ENCODE results near the gene POLK.
"Not testable (repeated sequence)": the region's sequence is repeated elsewhere in the genome, so short reads cannot be mapped to it uniquely, and the experiment has no call there.

The POLK gene

GRCh38 chr5:75552764-75553163 lies 41.1 kb downstream of the POLK start:
- no peak for DNase-seq

- DNase-seq = no peak
Measured at GRCh38 chr5:75553358-75553757, 41.7 kb downstream of the POLK start.

- DNase-seq = no peak
Measured at GRCh38 chr5:75558221-75558620, 46.5 kb downstream of the POLK start.

GRCh38 chr5:75558981-75559632 lies 47.4 kb downstream of the POLK start:
- no peak for DNase-seq

GRCh38 chr5:75560655-75561054 lies 49.0 kb downstream of the POLK start:
- DNase-seq = not testable (repeated sequence)

GRCh38 chr5:75565991-75566709 lies 54.5 kb downstream of the POLK start:
- not testable (repeated sequence) for DNase-seq

- DNase-seq = no peak
Measured at GRCh38 chr5:75566710-75567309, 55.1 kb downstream of the POLK start.

GRCh38 chr5:75567710-75568109 lies 56.0 kb downstream of the POLK start:
- DNase-seq = no peak

GRCh38 chr5:75568202-75568601 lies 56.5 kb downstream of the POLK start:
- no peak for DNase-seq

GRCh38 chr5:75571547-75571946 lies 59.9 kb downstream of the POLK start:
- no peak for DNase-seq

- no peak for DNase-seq
Measured at GRCh38 chr5:75574791-75575190, 63.1 kb downstream of the POLK start.

GRCh38 chr5:75578280-75578679 lies 66.6 kb downstream of the POLK start:
- not testable (repeated sequence) for DNase-seq

GRCh38 chr5:75584641-75585040 lies 73.0 kb downstream of the POLK start:
- DNase-seq = no peak

- DNase-seq = no peak
Measured at GRCh38 chr5:75588666-75589065, 77.0 kb downstream of the POLK start.

- DNase-seq = no peak
Measured at GRCh38 chr5:75600535-75600934, 88.8 kb downstream of the POLK start.

- no peak for DNase-seq
Measured at GRCh38 chr5:75601567-75601966, 89.9 kb downstream of the POLK start.

GRCh38 chr5:75601996-75602395 lies 90.3 kb downstream of the POLK start:
- no peak for DNase-seq

- no peak for DNase-seq
Measured at GRCh38 chr5:75603371-75603770, 91.7 kb downstream of the POLK start.

- no peak for DNase-seq
Measured at GRCh38 chr5:75603821-75604220, 92.1 kb downstream of the POLK start.

- not testable (repeated sequence) for DNase-seq
Measured at GRCh38 chr5:75607341-75607740, 95.7 kb downstream of the POLK start.

GRCh38 chr5:75608870-75609269 lies 97.2 kb downstream of the POLK start:
- DNase-seq = no peak

- no peak for DNase-seq
Measured at GRCh38 chr5:75610201-75610600, 98.5 kb downstream of the POLK start.

- not testable (repeated sequence) for DNase-seq
Measured at GRCh38 chr5:75610859-75611310, 99.2 kb downstream of the POLK start.

All from NCI-H1092 (cell line).